ENCODE results near the gene TBPL2. TPM values are rescaled to one million over a fixed set of nuclear protein-coding genes. Genes with fewer than 3 reads are reported as not detected.

TBPL2 gene
- total RNA-seq, 1 experiment from 2014 or later = not detected

GRCh38 chr14:55386037-55386808 lies 54.2 kb downstream of the TBPL2 start:
- H3K27ac ChIP-seq (ENCODE audit: low read depth, low read length) = no peak overlapping the region

More at GRCh38 chr14:55386037-55386808, 54.2 kb downstream of the TBPL2 start:
- Histone ChIP-seq H3K4me2 (ENCODE audit: low read length) (peak overlapping the region; percentile 5; the same call in 1 of the 2 replicates), H3K4me1 (ENCODE audit: control insufficient read depth in 1 of 2, insufficient read depth in 2 of 2, low read length in 2 of 2) (peaks cover 12 to 31% of the 10 kb centered on the region in 2 experiments), H4K20me1 (ENCODE audit: insufficient read depth) (no peaks in the 10 kb centered on the region), H3K4me3 (replicated peaks in 1 of 2; ENCODE audit: low read depth in 1 of 2, low read length in 2 of 2) (no peak overlapping the region), H3K27me3 (ENCODE audit: insufficient read depth, low read length) (no peaks in the 10 kb centered on the region), H2AFZ (ENCODE audit: low read depth, low read length, poor library complexity, severe bottlenecking) (no peak overlapping the region), H3K79me2 (ENCODE audit: insufficient read depth, low read length) (no peaks in the 10 kb centered on the region), H3K36me3 (ENCODE audit: control insufficient read depth in 1 of 2, insufficient read depth in 2 of 2, low read length in 2 of 2) (peaks cover 0 to 7% of the 10 kb centered on the region in 2 experiments; a peak in 2 of 4 replicates), H3K9me3 (ENCODE audit: control insufficient read depth in 1 of 2, insufficient read depth in 1 of 2, low read depth in 1 of 2, low read length in 2 of 2) (no peaks in the 10 kb centered on the region), H3K9me2 (ENCODE audit: insufficient read depth) (no peaks in the 10 kb centered on the region), H3K9ac (ENCODE audit: low read length) (no peak overlapping the region)
- DNase-seq (ENCODE audit: low read depth, low spot score) = no peak
- no peak for ATAC-seq
- ChIA-PET CTCF (no interaction called here), POLR2A (no interaction called here), RAD21 (ENCODE audit: low non-redundant PET in 1 of 2, low total read pairs in 2 of 2, uncharacterized antibody in 2 of 2, unreplicated experiment in 2 of 2) (no interaction called here)
- intact Hi-C loops (cut with micrococcal nuclease) = no loop called here
- no peak for TF ChIP-seq CBX3 (IDR thresholded peaks at IDR 0.05; ENCODE audit: low read depth)
- no peak for TF ChIP-seq ZNF274 (IDR thresholded peaks at IDR 0.05; ENCODE audit: low read depth, low read length)
- TF ChIP-seq ZBTB33 (IDR thresholded peaks at IDR 0.05; ENCODE audit: extremely low read depth, insufficient replicate concordance, low read length) = no peak
- TF ChIP-seq ELF1 (IDR thresholded peaks at IDR 0.05; ENCODE audit: borderline replicate concordance, low read depth) = no peak
- TF ChIP-seq SRF (IDR thresholded peaks at IDR 0.05; ENCODE audit: low read depth) = no peak
- TF ChIP-seq FOSL1 (IDR thresholded peaks at IDR 0.05; ENCODE audit: low read depth) = no peak
- no peak for TF ChIP-seq JUND (IDR thresholded peaks at IDR 0.05)
- no TSS peak for BruUV-seq (replicated peaks)
